OCI-LY7 (cell line): ENCODE data around the gene STIM1.

ENCODE experiments used
- CTCF ChIP-seq: fragments of 200-600 bp; sonication (generic); conservative IDR thresholded peaks from 2 replicates; pipeline ENCODE4 v1.5.1; 2014; ENCODE audit warnings: mild to moderate bottlenecking, antibody characterized with exemption, low read length, moderate library complexity, mixed read lengths
- EZH2phosphoT487 ChIP-seq: fragments of 200-600 bp; sonication (generic); IDR thresholded peaks from 2 replicates; pipeline ENCODE4 v1.6.1; 2018; ENCODE audit warnings: low read depth, borderline replicate concordance, mild to moderate bottlenecking, mixed run types, antibody characterized with exemption, low read length, moderate library complexity, mixed read lengths

- no peak for TF ChIP-seq CTCF
- no peak for TF ChIP-seq EZH2phosphoT487
Observed at GRCh38 chr11:4049006-4049405, 193.5 kb downstream of the STIM1 start.
